Femur (tissue), 1 donor: ENCODE results near the gene RYK.

Source experiments
- DNase-seq: peaks from one replicate; pipeline ENCODE4 v3.0.0-alpha.2; 2017

RYK gene

GRCh38 chr3:134146666-134147065 lies 104.0 kb downstream of the RYK start:
- no peak for DNase-seq

DNA sequence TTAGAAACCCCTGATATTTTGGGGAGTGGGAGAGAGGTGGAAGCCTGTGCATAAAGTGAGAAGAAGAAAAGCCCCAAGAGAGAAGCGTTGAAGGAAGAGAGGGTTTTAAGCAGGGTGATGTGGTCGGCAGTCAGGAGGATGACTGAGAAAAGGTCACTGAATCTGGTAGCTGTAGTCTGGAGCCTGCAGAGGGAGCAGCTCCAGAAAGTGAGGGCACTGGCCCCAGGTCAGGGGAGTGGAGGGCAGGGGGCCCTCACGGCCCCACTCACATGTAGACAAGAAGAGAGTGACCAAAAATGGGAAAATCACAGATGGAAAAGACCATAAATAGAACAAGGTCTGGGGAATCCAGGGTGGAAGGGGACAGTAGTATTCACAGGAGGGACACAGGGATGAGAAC lies 105.5 kb downstream of the RYK start:
- no peak for DNase-seq

GRCh38 chr3:134144694-134145093 lies 106.0 kb downstream of the RYK start:
- DNase-seq, result no peak

DNA sequence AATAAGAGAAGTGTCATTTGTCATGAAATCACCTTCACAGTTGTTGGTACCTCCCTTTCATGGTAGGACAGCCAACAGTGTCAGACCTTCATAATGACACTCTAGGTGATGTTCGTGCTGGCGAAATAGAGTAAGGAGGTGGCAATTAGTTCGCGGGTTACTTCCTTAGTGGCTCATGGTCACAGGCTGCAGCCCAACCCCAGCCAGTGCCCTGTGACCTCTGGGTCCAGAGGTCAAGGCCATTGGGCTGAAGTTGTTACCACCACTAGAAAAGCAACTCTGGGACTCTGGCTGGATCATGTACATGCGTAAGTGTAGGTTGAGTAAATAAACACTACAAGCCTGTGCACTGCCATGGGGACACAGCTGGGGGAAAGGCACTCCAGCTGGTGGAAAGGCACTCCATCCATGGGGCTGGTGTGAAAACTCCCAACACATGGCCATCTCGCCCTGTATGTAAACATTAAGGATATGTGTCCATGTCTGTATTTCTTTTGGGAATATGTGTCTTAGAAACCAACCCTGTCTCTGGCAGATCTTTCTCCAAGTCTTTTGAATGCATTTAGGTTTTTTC lies 106.7 kb downstream of the RYK start:
- no peak for DNase-seq

DNA sequence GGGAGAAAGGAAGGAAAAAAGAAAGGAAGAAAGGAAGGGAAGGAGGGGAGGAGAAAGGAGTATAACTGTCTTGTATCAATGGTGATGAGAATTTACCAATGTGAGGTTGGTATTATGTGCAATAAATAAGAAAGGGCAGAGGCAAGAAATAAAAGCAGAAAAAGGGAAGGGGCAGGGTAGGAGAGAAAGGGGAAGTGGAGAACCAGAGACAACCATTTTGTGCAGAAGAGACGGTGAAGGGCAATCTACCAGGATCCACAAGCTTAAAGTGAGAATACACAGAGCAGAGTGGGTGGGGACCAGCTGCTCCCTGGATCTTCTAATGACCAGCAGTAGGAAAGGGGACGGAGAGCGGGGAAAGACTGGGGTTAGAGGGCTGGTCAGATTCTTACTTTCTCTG lies 114.1 kb downstream of the RYK start:
- no peak for DNase-seq

DNA sequence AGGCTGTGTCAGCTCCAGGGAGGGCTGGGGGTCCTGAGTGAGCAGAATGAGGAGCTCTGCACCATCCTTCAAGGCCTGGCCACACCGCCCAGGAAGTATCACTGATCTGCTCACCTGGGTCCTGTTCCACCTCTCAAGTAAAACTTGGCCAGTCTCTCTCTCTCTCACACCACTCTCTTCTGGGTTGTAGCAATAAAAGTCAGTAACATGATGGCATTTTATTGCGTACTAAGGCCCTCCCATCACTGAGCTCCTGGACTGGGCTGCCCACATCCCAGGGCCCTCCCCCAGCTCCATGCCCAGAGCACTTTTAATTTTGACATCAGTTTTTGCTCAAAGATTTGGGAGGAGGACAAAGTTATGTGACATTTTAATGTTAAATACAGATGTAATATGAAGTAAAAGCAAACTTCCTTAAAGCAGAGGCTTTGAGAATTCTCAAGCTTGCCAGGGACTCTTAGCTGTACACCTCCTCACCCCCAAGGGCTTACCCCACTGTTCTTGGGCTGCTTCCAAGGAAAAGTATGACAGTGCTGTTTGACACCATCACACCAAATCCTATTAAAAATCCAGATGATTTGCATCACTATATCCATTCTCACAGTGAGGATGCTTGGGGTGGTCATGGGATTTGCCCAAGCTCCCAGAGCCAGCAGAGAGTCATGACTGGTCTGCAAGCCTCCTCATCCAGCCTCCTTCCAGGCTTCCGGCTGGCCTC lies 115.8 kb downstream of the RYK start:
- no peak for DNase-seq

- no peak for DNase-seq
Measured at GRCh38 chr3:134134240-134134639, 116.4 kb downstream of the RYK start.

DNA sequence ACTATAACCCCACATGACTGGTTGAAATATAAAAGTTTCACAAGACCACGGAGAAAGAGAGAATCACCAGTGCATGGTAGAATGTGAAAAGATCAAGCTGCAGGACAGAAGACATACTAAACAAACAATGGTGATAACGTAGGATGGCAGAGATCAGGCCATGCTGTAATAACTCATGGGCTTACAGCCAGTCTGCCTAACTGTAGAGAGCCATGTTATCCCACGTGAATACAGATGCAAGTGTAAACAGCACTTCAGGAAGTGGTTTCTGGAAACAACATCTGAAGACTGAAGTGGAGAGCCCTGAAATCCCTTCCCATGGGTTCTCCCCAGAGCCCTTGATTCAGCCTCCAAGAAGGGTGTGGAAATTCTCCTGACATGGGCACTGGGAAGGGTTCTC lies 117.7 kb downstream of the RYK start:
- DNase-seq, result no peak

DNA sequence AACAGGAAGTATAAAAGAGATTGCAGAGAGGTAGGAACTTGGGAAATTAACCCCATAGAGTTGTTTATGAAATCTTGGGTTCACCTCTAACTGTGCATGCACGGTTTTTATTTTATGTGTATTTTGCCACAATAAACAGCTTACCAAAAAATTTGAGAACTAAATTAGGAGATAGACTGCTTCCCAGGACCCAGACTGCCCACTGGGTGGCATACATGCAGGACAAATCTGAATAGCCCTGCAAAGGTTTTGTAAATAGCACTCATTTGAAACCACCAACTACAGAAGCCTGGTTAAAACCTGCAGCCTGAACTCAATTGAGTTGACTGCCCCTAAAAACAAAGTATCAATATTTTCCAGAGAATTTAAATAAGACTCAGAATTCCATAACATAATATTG lies 124.5 kb downstream of the RYK start:
- no peak for DNase-seq

- DNase-seq, result no peak
Measured at GRCh38 chr3:134114726-134115125, 135.9 kb downstream of the RYK start.

- no peak for DNase-seq
Measured at GRCh38 chr3:134111616-134112015, 139.0 kb downstream of the RYK start.

GRCh38 chr3:134110963-134111362 lies 139.7 kb downstream of the RYK start:
- DNase-seq, result no peak
